CD14-positive monocyte (primary cell): ENCODE measurements around the gene YOD1. TPM values are rescaled to one million over a fixed set of nuclear protein-coding genes. Genes with fewer than 3 reads are reported as not detected.

ENCODE experiments used
- DNase-seq, 3 donors: peaks; one replicate each; pipeline ENCODE4 v3.0.0-alpha.2; 2011 to 2022
- H2AFZ ChIP-seq: 2 replicates; pipeline ENCODE4 v1.6.0; 2012; ENCODE audit warnings: mild to moderate bottlenecking, low read depth, low read length, inconsistent platforms; ENCODE audit not compliant: insufficient read depth, poor library complexity, severe bottlenecking
- H3K27ac ChIP-seq, 2 donors: 1 replicate in 1 of 2; 2 replicates in 1 of 2; pipeline ENCODE4 v1.5.1; 2012 to 2013; ENCODE audit warnings: low read length in 2 of 2, control low read depth in 1 of 2, inconsistent platforms in 1 of 2, low read depth in 1 of 2, mild to moderate bottlenecking in 1 of 2
- H3K27me3 ChIP-seq, 2 donors: one replicate each; pipeline versions ENCODE4 v1.6.0 to v1.6.1; 2011 to 2013; ENCODE audit warnings: low read length in 2 of 2; ENCODE audit not compliant: control insufficient read depth in 2 of 2, insufficient read depth in 2 of 2
- H3K36me3 ChIP-seq, 2 donors: replicated peaks in 1 of 2; 1 replicate in 1 of 2; 2 replicates in 1 of 2; pipeline versions ENCODE4 v1.5.1 to v1.6.1; 2012 to 2013; ENCODE audit warnings: low read length in 2 of 2, control low read depth in 1 of 2, inconsistent platforms in 1 of 2, mild to moderate bottlenecking in 1 of 2; ENCODE audit not compliant: insufficient read depth in 2 of 2, control insufficient read depth in 1 of 2
- H3K4me1 ChIP-seq, 2 donors: 1 replicate in 1 of 2; 2 replicates in 1 of 2; pipeline versions ENCODE4 v1.5.1 to v1.6.1; 2012 to 2013; ENCODE audit warnings: low read length in 2 of 2, control low read depth in 1 of 2, inconsistent platforms in 1 of 2, mild to moderate bottlenecking in 1 of 2, moderate library complexity in 1 of 2; ENCODE audit not compliant: insufficient read depth in 2 of 2, control insufficient read depth in 1 of 2
- H3K4me2 ChIP-seq: replicated peaks from 2 replicates; pipeline ENCODE3; 2012; ENCODE audit warnings: low read length, moderate library complexity, mild to moderate bottlenecking; ENCODE audit not compliant: poor library complexity, severe bottlenecking; ENCODE audit errors: extremely low read depth
- H3K4me3 ChIP-seq, 3 experiments: fragments of 200-600 bp in 1 of 3; sonication (generic) in 1 of 3; replicated peaks in 1 of 3; 1 replicate in 2 of 3; 2 replicates in 1 of 3; pipeline ENCODE4 v1.5.1; 2011 to 2013; ENCODE audit warnings: low read length in 3 of 3, mild to moderate bottlenecking in 3 of 3, control low read depth in 2 of 3, low read depth in 2 of 3, inconsistent platforms in 1 of 3, moderate library complexity in 1 of 3
- H3K79me2 ChIP-seq: 2 replicates; pipeline ENCODE4 v1.6.0; 2012; ENCODE audit warnings: mild to moderate bottlenecking, control low read depth, inconsistent platforms, low read length, moderate library complexity; ENCODE audit not compliant: insufficient read depth
- H3K9ac ChIP-seq: 2 replicates; pipeline ENCODE4 v1.6.0; 2017; ENCODE audit warnings: low read length, mild to moderate bottlenecking; ENCODE audit not compliant: insufficient read depth, poor library complexity, severe bottlenecking
- H3K9me3 ChIP-seq, 2 donors: replicated peaks in 1 of 2; 1 replicate in 1 of 2; 2 replicates in 1 of 2; pipeline versions ENCODE4 v1.5.1 to v1.6.1; 2012 to 2013; ENCODE audit warnings: low read length in 2 of 2, control low read depth in 1 of 2; ENCODE audit not compliant: control insufficient read depth in 1 of 2, insufficient read depth in 1 of 2
- H4K20me1 ChIP-seq: 2 replicates; pipeline ENCODE4 v1.6.0; 2012; ENCODE audit warnings: mild to moderate bottlenecking, low read length, control low read depth, moderate library complexity; ENCODE audit not compliant: insufficient read depth
- H3K27ac Mint-ChIP-seq, 7 donors: one replicate each; pipeline ENCODE4 v1.8.0; 2020; ENCODE audit warnings: mild to moderate bottlenecking in 7 of 7, mixed read lengths in 7 of 7, moderate library complexity in 6 of 7, inconsistent platforms in 2 of 7
- H3K27me3 Mint-ChIP-seq, 3 donors: one replicate each; pipeline ENCODE4 v1.8.0; 2021 to 2022; ENCODE audit warnings: low read depth in 3 of 3, mild to moderate bottlenecking in 3 of 3, mixed read lengths in 3 of 3, moderate library complexity in 3 of 3, inconsistent platforms in 1 of 3
- H3K36me3 Mint-ChIP-seq, 2 donors: one replicate each; pipeline ENCODE4 v1.8.0; 2020; ENCODE audit warnings: mixed read lengths in 2 of 2, inconsistent platforms in 1 of 2, mild to moderate bottlenecking in 1 of 2
- H3K4me1 Mint-ChIP-seq: one replicate; pipeline ENCODE4 v1.8.0; 2020; ENCODE audit warnings: mild to moderate bottlenecking, mixed read lengths
- H3K4me3 Mint-ChIP-seq, 2 donors: one replicate each; pipeline ENCODE4 v1.8.0; 2020; ENCODE audit warnings: mild to moderate bottlenecking in 2 of 2, mixed read lengths in 2 of 2, moderate library complexity in 1 of 2
- H3K9me3 Mint-ChIP-seq, 7 donors: one replicate each; pipeline ENCODE4 v1.8.0; 2020 to 2022; ENCODE audit warnings: mixed read lengths in 7 of 7, mild to moderate bottlenecking in 6 of 7, moderate library complexity in 6 of 7, inconsistent platforms in 2 of 7
- WGBS: methylation state at CpG from one replicate; pipeline ENCODE4 v1.1.5; 2013; ENCODE audit warnings: missing lambda C conversion rate; ENCODE audit not compliant: insufficient coverage; 5-methylcytosine and 5-hydroxymethylcytosine counted together
- intact Hi-C, 2 donors: fragments of 100-400 bp; cut with micrococcal nuclease; formaldehyde crosslinking; loops; one replicate each; pipeline versions ENCODE4 v1.15.0 to v1.15.1; 2023
- polyA plus RNA-seq, 3 donors: library from polyadenylated mRNA; depleted of rRNA in 1 of 3; unstranded in 2 of 3; stranded (reverse) in 1 of 3; fragments of 300-500 nt in 2 of 3; fragments of >200 nt in 1 of 3; fragmentation: Illumina TruSeq in 2 of 3; gene quantifications; 1 replicate in 2 of 3; 2 replicates in 1 of 3; pipeline ENCODE4 v1.2.3, GENCODE V29; 2012 to 2021
- TF ChIP-seq, protein P1 (sequence below): fragments of 200-600 bp; IDR thresholded peaks from one replicate; pipeline ENCODE4 v1.8.0; 2022; ENCODE audit warnings: antibody characterized with exemption, mild to moderate bottlenecking

The YOD1 gene
- polyA plus RNA-seq, 3 donors, result 1.6 to 8.2 (median 1.7) TPM

DNA sequence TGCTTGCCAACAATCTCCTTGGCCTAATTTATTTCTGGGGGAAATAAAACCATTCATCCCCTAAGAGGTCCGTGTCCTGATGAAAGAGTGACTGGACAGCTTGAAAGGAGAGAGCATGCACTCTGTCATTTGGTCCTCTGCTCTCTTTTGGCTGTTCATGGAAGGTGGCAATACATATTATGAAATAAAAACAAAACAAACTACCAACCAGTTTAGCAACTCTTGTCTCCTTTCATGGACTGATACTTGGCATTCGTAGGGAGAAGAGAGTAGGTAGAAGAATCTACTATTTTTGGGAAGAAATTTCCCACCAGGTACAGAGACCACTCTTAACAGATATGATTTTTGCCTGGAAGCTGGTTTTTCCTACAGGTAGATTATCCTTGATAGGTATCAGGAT is 17.7 kb downstream of the YOD1 start:
- peaks cover 4 to 10% (median 6%) of the 10 kb centered on the region in 3 donors for H3K27me3 Mint-ChIP-seq
- Histone ChIP-seq H3K27me3 (peaks cover 4 to 8% of the 10 kb centered on the region in 2 donors), H3K4me3 (no peak overlapping the region), H4K20me1 (no peaks in the 10 kb centered on the region), H3K36me3 (no peaks in the 10 kb centered on the region), H3K4me2 (no peak overlapping the region), H3K79me2 (no peaks in the 10 kb centered on the region), H3K4me1 (no peaks in the 10 kb centered on the region), H3K9me3 (no peaks in the 10 kb centered on the region), H2AFZ (no peak overlapping the region), H3K27ac (no peak overlapping the region), H3K9ac (no peak overlapping the region)
- no peaks in the 10 kb centered on the region for H3K9me3 Mint-ChIP-seq
- no peaks in the 10 kb centered on the region for H3K36me3 Mint-ChIP-seq
- intact Hi-C loops, result no loop called here
- peak overlapping the region in 1 of 7 donors; percentile 46 for H3K27ac Mint-ChIP-seq
- H3K4me3 Mint-ChIP-seq, result no peak overlapping the region
- DNase-seq, result no peak
- TF ChIP-seq, protein P1, sequence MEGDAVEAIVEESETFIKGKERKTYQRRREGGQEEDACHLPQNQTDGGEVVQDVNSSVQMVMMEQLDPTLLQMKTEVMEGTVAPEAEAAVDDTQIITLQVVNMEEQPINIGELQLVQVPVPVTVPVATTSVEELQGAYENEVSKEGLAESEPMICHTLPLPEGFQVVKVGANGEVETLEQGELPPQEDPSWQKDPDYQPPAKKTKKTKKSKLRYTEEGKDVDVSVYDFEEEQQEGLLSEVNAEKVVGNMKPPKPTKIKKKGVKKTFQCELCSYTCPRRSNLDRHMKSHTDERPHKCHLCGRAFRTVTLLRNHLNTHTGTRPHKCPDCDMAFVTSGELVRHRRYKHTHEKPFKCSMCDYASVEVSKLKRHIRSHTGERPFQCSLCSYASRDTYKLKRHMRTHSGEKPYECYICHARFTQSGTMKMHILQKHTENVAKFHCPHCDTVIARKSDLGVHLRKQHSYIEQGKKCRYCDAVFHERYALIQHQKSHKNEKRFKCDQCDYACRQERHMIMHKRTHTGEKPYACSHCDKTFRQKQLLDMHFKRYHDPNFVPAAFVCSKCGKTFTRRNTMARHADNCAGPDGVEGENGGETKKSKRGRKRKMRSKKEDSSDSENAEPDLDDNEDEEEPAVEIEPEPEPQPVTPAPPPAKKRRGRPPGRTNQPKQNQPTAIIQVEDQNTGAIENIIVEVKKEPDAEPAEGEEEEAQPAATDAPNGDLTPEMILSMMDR, result no peak
- WGBS, result no CpG with 5 or more reads among the region's 2 CpGs
- peaks cover 7% of the 10 kb centered on the region for H3K4me1 Mint-ChIP-seq

GRCh38 chr1:207032528-207033017 is 18.4 kb downstream of the YOD1 start, which contains the start of gene C1orf116:
C1orf116 (minus strand) TSS chr1:207032756; CDS start chr1:207027598, 5,158 bp downstream.
- H3K36me3 Mint-ChIP-seq, result no peaks in the 10 kb centered on the region
- TF ChIP-seq, protein P1, result no peak
- H3K4me3 Mint-ChIP-seq, result no peak within 1 kb of the TSS
- Histone ChIP-seq H3K27ac (no peak within 1 kb of the TSS), H3K79me2 (no peaks in the 10 kb centered on the region), H3K36me3 (no peaks in the 10 kb centered on the region), H3K27me3 (peaks cover 4% of the 10 kb centered on the region in 2 donors), H4K20me1 (no peaks in the 10 kb centered on the region), H3K4me1 (no peaks in the 10 kb centered on the region), H3K9me3 (no peaks in the 10 kb centered on the region), H3K4me2 (no peak within 1 kb of the TSS), H3K4me3 (no peak within 1 kb of the TSS), H3K9ac (no peak within 1 kb of the TSS), H2AFZ (no peak within 1 kb of the TSS)
- peak within 1 kb of the TSS in 1 of 7 donors; percentile 46 for H3K27ac Mint-ChIP-seq
- H3K9me3 Mint-ChIP-seq, result no peaks in the 10 kb centered on the region
- peaks cover 4 to 10% (median 8%) of the 10 kb centered on the region in 3 donors for H3K27me3 Mint-ChIP-seq
- intact Hi-C loops, result no loop called here
- DNase-seq, result no peak
- H3K4me1 Mint-ChIP-seq, result peaks cover 7% of the 10 kb centered on the region
- no CpG with 5 or more reads among the region's 1 CpG for WGBS
